Kidney glomerular epithelial cell (primary cell): ENCODE measurements around the gene EXOSC9.

ENCODE experiments used
- DNase-seq: peaks from one replicate; lab custom pipeline; 2025; lab: John Stamatoyannopoulos, UW

EXOSC9 gene

DNA sequence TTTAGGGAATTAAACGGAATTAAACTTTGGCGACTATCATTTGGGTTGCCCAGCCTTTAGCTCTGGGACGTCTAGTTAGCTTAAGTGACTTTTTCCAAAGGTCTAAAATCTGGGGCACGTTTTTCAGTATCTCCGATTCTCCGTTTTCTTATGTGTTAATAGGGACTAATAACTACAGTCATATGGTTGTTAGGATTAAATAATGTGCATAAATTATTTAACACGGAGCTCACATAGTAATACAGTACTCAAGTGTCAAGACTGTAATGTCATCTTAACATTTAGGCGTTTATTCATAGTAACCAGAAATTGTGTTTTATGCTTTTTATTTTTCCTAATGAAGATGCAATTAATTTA lies 23.0 kb downstream of the EXOSC9 start:
- no peak for DNase-seq

DNA sequence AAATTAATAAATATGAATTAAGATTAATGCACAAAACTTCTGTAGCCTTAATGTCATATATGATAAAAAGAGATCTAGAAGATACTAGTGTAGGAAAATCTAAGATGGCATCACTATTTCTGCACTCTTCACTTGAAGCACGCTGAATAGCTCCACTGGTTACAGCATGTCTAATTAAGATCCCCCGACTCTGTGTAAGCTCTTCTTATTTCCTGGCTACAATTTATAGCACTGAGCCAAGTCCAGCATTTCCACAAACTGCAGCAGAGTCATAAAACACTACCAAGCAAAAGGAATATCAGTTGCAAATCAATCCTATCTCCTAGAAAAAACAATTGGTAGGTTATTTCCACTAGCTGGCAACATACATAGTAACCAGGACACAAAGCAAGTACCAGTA lies 23.8 kb downstream of the EXOSC9 start:
- DNase-seq: no peak

DNA sequence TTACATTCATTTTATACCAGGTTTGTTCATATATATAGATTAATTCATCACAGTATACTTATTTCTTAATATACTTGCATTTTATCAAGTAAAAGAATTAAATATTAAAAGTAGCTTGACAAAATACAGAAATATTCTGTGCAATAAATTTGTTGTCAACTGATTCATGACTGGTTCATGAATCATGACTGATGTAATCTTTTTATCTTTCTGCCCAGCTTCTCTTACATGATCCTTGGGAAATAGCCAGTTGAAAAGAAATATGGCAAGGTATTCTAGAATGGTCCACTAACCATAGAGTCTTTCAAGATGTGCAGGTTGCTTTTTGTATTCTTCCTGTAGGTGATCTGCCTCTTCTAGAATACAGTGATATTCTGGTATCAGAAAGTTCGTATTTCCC lies 26.7 kb downstream of the EXOSC9 start:
- DNase-seq: peak; percentile 56

- no peak for DNase-seq
Observed at GRCh38 chr4:121829511-121829910, 28.4 kb downstream of the EXOSC9 start.

DNA sequence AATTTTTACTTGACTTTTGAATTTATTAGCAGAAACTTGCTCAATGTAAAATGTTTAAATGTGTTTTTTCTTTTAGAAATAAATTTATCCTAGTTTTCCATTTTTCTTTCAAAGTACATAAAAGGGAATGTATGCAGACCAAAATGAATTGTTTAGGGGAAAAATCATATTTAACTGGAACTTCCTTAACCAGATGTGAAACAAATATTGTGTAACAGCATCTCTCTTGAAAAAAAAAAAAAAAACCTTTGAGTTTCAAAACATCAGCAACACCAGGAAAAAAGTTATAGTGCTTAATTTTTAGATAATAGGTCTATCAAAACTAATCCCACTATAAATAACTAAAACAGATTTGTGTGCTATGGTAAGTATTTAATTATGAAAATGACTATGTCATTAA lies 37.0 kb downstream of the EXOSC9 start:
- DNase-seq: no peak

- no peak for DNase-seq
Observed at GRCh38 chr4:121842862-121843261, 41.7 kb downstream of the EXOSC9 start.

DNA sequence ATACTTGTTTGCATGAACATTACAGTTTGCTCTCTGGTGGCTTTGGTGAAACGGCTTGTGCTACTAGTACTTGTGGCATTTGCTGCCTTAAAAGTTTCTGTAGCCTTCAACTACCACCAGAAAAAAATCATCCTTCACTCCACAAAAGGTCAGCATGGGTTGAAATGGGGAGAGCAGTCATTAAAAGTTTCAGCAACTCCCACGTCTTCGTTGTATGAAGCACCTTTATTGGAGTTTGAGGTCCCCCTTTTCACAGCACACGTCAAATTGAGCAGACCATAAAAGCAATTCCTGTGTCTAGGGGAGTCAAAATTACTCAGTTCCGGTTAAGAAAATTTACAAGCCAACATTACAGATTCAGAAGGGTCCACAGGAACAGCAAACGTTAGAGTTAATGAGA lies 45.5 kb downstream of the EXOSC9 start:
- DNase-seq: no peak

- DNase-seq: no peak
Observed at GRCh38 chr4:121851354-121851753, 50.2 kb downstream of the EXOSC9 start.

DNA sequence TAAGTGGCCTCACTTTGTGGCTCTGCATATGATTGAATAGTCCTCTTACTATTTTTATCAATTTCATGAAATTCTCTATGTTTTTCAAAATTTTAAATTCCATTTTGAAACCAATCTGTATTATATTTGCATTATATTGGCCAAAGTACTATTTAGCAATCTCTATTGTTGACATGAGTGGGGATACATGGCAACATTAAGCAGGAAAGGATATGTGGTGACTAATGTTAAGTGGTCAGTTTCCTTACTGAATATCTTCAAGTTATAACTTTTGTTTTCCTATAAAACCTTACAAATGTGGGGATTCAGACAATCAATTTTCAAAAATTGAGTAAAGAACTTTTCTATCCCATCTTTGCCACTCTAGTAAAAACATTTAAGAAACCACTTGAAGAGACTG lies 59.0 kb downstream of the EXOSC9 start:
- no peak for DNase-seq

- no peak for DNase-seq
Observed at GRCh38 chr4:121861426-121861825, 60.3 kb downstream of the EXOSC9 start.

DNA sequence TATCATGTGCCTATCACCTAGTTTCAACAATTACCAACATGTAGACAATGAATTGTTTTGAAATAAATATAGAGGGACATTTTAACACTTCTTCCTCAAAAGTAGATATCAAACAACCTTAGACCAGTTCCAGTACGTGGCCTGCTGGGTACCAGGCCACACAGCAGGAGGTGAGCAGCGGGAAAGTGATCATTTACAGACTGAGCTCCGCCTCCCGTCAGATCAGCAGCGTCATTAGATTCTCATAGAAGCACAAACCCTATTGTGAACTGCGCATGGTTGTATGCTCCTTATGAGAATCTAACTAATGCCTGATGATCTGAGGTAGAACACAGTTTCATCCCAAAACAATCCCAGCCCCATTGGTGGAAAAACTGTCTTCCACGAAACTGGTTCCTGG lies 62.7 kb downstream of the EXOSC9 start:
- no peak for DNase-seq
